Activated CD4-positive, alpha-beta T cell treated with anti-CD3 and anti-CD28 coated beads, Interleukin-2, amount 50 U/mL, for 4 hours (primary cell): ENCODE measurements around the gene EVA1C.
"Not testable (repeated sequence)": the region's sequence is repeated elsewhere in the genome, so short reads cannot be mapped to it uniquely, and the experiment has no call there.

Source experiments
- DNase-seq, 2 experiments: peaks; one replicate each; pipeline ENCODE4 v3.0.0-alpha.2; 2020

The EVA1C gene

DNA sequence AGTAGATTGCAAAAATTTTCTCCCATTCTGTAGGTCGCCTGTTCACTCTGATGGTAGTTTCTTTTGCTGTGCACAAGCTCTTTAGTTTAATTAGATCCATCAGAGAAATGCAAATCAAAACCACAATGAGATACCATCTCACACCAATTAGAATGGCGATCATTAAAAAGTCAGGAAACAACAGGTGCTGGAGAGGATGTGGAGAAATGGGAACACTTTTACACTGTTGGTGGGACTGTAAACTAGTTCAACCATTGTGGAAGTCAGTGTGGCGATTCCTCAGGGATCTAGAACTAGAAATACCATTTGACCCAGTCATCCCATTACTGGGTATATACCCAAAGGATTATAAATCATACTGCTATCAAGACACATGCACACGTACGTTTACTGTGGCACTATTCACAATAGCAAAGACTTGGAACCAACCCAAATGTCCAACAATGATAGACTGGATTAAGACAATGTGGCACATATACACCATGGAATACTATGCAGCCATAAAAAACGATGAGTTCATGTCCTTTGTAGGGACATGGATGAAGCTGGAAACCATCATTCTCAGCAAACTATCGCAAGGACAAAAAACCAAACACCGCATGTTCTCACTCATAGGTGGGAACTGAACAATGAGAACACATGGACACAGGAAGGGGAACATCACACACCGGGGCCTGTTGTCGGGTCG, 21.8 kb upstream of the EVA1C start:
- DNase-seq, result not testable (repeated sequence)

DNA sequence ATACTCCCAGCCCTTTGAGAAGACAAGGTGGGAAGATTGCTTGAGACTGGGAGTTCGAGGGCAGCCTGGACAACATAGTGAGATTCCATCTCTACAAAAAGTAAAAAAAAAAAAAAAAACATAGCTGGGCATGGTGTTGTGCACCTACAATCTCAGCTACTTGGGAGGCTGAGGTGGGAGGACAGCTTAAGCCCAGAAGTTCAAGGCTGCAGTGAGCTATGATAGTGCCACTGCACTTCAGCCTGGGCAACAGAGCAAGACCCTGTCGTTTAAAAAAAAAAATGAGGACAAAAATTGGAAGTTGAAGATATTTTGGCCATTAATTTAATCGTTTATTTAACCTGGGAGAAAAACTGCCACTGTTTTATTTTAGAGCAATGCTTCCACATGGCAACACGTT, 20.8 kb upstream of the EVA1C start:
- DNase-seq, result no peak

DNA sequence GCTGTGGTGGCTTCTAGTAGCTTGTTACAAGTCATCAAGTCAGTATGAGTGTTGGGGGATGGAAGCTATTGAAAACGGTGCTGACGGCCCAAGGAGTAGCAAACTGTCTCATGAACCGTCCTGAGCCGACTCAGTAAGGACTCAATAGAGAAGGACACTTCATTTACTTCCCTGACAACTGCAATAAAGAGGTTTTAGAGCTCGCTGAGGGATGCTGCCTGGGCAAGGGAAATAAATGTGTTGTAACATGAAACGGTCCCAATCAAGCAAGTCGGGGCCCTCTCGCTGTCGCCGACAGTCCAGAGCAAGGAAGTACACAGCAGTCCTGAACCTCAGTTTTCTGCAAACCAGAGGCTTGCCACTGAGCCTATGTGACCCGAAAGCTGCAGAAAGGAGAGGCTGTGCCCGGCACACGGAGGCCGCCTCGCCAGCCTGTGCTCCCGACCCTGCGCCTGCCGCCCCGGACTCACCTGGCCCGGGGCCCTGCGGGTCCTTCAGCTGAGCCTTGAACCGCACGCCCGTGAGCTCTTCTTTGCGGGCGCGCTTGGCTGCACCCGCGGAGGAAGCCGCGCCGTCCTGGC, 20.1 kb upstream of the EVA1C start:
- DNase-seq, result peak in 1 of 2 experiments; percentile 3

GRCh38 chr21:32392880-32393676, 19.4 kb upstream of the EVA1C start, which contains the start of gene URB1:
Gene URB1, minus strand, starts transcription at chr21:32393012. Its CDS starts 102 bp downstream, at chr21:32392910.
- peak; percentile 93 to 95 for DNase-seq

- DNase-seq, result no peak
Measured at GRCh38 chr21:32393677-32394001, 18.9 kb upstream of the EVA1C start.

DNA sequence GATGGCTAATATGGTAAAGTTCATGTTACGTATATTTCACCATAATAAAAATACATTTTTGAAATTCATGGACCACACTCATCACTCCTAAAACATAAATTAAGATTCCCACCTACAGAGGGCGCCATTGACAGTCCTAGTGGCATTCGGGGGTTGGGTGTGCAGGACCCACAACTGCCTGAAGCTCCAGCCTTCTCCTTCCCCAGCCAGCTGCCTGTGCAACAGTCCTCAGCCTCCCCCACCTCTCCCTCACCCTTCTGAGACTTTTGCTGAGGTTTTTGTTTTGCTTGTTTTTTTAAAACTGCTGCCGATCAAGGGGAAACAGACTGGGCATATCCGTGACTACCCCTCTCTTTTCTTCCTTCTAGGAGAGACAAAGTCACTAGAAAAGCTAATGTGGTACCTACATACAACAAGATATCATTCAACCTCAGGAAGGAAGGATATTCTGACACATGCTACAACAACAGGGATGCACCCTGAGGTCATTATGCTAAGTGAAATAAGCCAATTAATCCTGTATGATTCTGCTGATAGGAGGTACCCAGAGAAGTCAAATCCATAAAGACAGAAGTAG, 9.2 kb upstream of the EVA1C start:
- peak; percentile 38 to 39 for DNase-seq

GRCh38 chr21:32406405-32406804, 6.1 kb upstream of the EVA1C start:
- DNase-seq, result no peak

DNA sequence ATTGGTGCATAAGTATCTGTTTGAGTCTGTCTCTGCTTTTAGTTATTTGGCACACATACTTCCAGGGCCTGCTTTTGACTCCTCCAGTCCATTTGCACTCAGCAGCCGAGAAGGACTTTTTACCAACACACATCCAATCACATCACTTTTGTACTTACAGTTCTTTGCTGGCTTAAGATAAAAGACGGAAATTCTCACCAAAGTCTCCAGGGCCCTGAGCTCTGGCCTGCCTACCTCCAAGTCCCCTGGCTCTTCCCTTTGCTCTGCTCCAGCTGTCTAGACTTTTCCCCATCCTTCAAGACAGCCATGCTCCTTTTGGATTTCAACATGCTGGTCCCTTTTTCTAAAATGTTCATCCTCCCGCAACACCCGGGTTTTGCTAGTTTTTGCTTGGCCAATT, 2.2 kb upstream of the EVA1C start:
- no peak for DNase-seq

- DNase-seq, result no peak
Measured at GRCh38 chr21:32410916-32411315, 1.6 kb upstream of the EVA1C start.

DNA sequence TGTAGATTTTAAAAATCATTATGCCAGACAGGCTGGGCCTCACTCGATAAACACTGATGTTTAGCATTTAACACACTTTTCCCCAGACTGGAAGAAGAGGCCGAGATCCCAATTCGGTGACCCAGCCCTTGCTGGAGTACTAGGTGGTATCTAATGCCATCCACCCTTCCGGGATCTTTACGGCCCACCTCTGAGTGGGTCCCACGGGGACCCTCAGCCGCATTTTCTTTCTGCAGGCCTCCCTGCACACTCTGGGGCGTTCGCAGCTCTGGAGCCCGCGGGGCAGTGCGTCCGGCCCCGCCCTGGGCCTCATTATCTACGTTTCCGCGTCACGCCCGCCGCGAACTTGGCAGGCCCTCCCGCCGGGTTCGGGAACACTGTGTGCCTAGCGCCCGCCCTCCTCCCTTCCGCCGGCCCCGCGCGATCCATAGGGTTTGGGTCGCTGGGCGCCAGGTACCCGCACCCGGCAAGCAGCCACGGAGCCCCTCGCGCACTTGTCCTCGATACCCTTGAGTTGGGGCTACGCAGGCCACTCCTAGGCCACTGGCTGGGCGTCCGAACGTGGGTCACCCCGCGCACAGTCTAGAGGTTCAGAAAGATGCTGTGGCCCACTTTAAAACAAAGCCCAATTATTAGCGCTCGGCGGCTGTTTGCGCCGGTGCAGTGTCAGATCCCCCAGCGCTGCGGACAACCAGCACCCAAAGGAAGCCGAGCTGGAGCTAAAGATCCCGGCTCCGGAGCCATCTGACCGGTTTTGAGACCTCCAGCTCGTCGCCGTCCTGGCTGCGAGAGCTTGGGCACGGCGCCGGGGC, 950 bp upstream of the EVA1C start:
- DNase-seq, result peak; percentile 44 to 55

- no peak for DNase-seq
Measured at GRCh38 chr21:32413015-32413504, 554 bp downstream of the EVA1C start.

DNA sequence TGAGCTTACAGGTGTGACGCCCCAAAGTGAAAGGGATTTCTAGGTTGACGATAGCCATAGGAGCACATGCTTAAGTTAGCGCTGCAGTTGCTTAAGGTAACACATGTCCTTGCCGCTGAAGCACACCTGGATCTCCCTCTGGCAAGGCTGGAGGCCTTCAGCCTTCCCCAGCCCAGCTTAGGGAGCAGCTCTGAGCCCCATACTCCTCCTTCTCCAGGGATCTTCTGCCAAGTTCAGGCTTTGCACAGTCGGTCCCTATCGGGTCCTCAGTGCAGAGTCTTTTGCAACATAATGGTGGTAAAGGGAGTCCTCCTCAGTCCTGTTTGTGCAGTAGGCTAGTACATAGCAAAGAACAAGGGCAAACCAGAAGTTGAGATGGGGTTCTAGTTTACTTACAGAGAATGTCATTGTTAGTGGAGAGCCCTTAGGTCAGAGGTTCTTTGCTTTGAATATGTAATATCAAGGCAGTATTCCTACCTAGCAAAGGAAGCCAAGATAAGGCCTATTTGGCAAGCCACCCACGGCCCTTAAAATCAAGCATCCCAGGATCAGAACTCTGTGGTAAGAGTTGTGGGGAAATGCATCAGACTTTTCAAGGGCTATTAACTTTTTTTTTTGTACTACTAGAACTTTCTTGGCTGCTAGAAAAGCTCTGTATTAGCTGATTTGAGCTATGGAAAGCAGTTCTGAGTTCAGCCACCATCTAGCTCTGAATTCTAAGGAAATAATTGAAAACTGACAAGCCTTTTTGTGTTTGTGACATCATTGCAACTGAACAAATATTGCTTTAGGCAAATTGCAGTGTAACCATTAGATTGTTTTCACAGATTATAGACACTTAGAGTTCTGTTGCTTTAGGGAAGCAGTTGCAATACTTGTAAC, 1.4 kb downstream of the EVA1C start:
- no peak for DNase-seq

GRCh38 chr21:32414579-32415358, 2.3 kb downstream of the EVA1C start:
- no peak for DNase-seq

- no peak for DNase-seq
Measured at GRCh38 chr21:32415451-32416398, 3.2 kb downstream of the EVA1C start.

DNA sequence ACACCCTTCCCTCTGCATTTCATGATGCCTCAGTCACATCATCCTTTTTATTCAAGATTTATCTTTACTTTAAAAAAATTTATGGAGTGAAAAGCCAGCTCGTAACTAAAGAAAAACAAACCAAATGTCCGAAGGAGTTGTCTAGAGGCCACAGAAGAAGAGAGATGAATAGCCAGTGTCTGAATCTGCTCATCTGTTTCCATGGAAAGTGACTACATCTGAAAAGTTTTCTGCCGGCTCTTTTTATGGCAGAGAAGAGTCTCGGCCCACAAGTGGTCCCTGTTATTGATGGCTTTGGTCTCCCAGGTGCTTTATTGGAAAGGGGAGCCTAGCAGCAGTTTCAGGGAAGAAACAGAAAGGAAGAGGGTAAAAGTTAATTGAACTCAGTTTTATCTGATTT, 5.6 kb downstream of the EVA1C start:
- DNase-seq, result no peak

GRCh38 chr21:32422064-32422463, 9.6 kb downstream of the EVA1C start:
- no peak for DNase-seq

- no peak for DNase-seq
Measured at GRCh38 chr21:32423320-32424190, 11.0 kb downstream of the EVA1C start.

GRCh38 chr21:32424191-32424535, 11.7 kb downstream of the EVA1C start:
- no peak for DNase-seq

GRCh38 chr21:32424674-32425073, 12.2 kb downstream of the EVA1C start:
- DNase-seq, result no peak
